Endothelial cell (in vitro differentiated cells): ENCODE results near the gene PTPRN2. TPM values are rescaled to one million over a fixed set of nuclear protein-coding genes. Genes with fewer than 3 reads are reported as not detected.

Source experiments
- DNase-seq: peaks from one replicate; pipeline ENCODE4 v3.0.0; 2021; ENCODE audit warnings: low spot score
- H3K27ac Mint-ChIP-seq: one replicate; pipeline ENCODE4 v1.8.0; 2021; ENCODE audit warnings: mixed read lengths, inconsistent platforms; ENCODE audit not compliant: unreplicated experiment
- H3K27me3 Mint-ChIP-seq: one replicate; pipeline ENCODE4 v1.8.0; 2021; ENCODE audit warnings: mild to moderate bottlenecking, moderate library complexity, mixed read lengths, inconsistent platforms; ENCODE audit not compliant: unreplicated experiment
- H3K36me3 Mint-ChIP-seq: one replicate; pipeline ENCODE4 v1.8.0; 2021; ENCODE audit warnings: mild to moderate bottlenecking, low read depth, mixed read lengths, inconsistent platforms; ENCODE audit not compliant: unreplicated experiment
- H3K4me1 Mint-ChIP-seq: one replicate; pipeline ENCODE4 v1.8.0; 2021; ENCODE audit warnings: mild to moderate bottlenecking, mixed read lengths, inconsistent platforms; ENCODE audit not compliant: unreplicated experiment
- H3K4me3 Mint-ChIP-seq: one replicate; pipeline ENCODE4 v1.8.0; 2021; ENCODE audit warnings: mild to moderate bottlenecking, mixed read lengths, inconsistent platforms; ENCODE audit not compliant: unreplicated experiment
- H3K9me3 Mint-ChIP-seq: one replicate; pipeline ENCODE4 v1.8.0; 2021; ENCODE audit warnings: mixed read lengths, inconsistent platforms; ENCODE audit not compliant: unreplicated experiment
- CTCF ChIP-seq: fragments of 200-600 bp; sonication (generic); IDR thresholded peaks from one replicate; pipeline ENCODE4 v1.5.0; 2021; ENCODE audit warnings: antibody characterized with exemption; ENCODE audit not compliant: unreplicated experiment
- total RNA-seq: library from RNA; stranded (reverse); fragmentation: NEBNext Ultra II Directional; extraction: Animal tissue kit (Norgen Biotek cat#: 25700); gene quantifications from one replicate; pipeline ENCODE4 v1.2.1, GENCODE V29; 2021; ENCODE audit not compliant: unreplicated experiment

The PTPRN2 gene
- total RNA-seq, 1 donor from 2014 or later = 0.18 TPM

GRCh38 chr7:158247758-158248487, 339.7 kb downstream of the PTPRN2 start:
- no peaks in the 10 kb centered on the region for H3K4me1 Mint-ChIP-seq
- H3K4me3 Mint-ChIP-seq = no peak overlapping the region
- peaks cover 40% of the 10 kb centered on the region for H3K9me3 Mint-ChIP-seq
- no peak overlapping the region for H3K27ac Mint-ChIP-seq
- DNase-seq = no peak
- TF ChIP-seq CTCF = no peak
- H3K27me3 Mint-ChIP-seq = peaks cover 8% of the 10 kb centered on the region
- peaks cover 8% of the 10 kb centered on the region for H3K36me3 Mint-ChIP-seq

GRCh38 chr7:158246960-158247673, 340.5 kb downstream of the PTPRN2 start:
- TF ChIP-seq CTCF = no peak
- H3K9me3 Mint-ChIP-seq = peaks cover 41% of the 10 kb centered on the region
- H3K4me1 Mint-ChIP-seq = no peaks in the 10 kb centered on the region
- H3K27ac Mint-ChIP-seq = no peak overlapping the region
- no peak overlapping the region for H3K4me3 Mint-ChIP-seq
- H3K36me3 Mint-ChIP-seq = peaks cover 6% of the 10 kb centered on the region
- DNase-seq = no peak
- peaks cover 8% of the 10 kb centered on the region for H3K27me3 Mint-ChIP-seq

GRCh38 chr7:158246272-158246959, 341.2 kb downstream of the PTPRN2 start:
- Mint-ChIP-seq H3K9me3 (peaks cover 46% of the 10 kb centered on the region), H3K36me3 (peaks cover 3% of the 10 kb centered on the region), H3K27me3 (peaks cover 8% of the 10 kb centered on the region), H3K4me1 (no peaks in the 10 kb centered on the region), H3K27ac (no peak overlapping the region), H3K4me3 (peak overlapping the region; percentile 52)
- no peak for DNase-seq
- no peak for TF ChIP-seq CTCF

GRCh38 chr7:158245724-158246041, 341.9 kb downstream of the PTPRN2 start:
- H3K9me3 Mint-ChIP-seq = peaks cover 42% of the 10 kb centered on the region
- no peak overlapping the region for H3K27ac Mint-ChIP-seq
- H3K27me3 Mint-ChIP-seq = peaks cover 5% of the 10 kb centered on the region
- no peak overlapping the region for H3K4me3 Mint-ChIP-seq
- no peak for TF ChIP-seq CTCF
- no peaks in the 10 kb centered on the region for H3K4me1 Mint-ChIP-seq
- no peak for DNase-seq
- H3K36me3 Mint-ChIP-seq = no peaks in the 10 kb centered on the region
